OCI-LY7 (cell line): Measurements from ENCODE around the gene PARL. TPM values are rescaled to one million over a fixed set of nuclear protein-coding genes. Genes with fewer than 3 reads are reported as not detected.
A peak's percentile ranks its signal among the peaks of the same experiment; 100 is the strongest.

ENCODE experiments used
- BruUV-seq: library from RNA; stranded (reverse); fragments of 400-500 nt; replicated peaks from 2 replicates; lab custom pipeline; 2021; lab: Mats Ljungman, UMichigan
- CTCF ChIA-PET: fragments of 300-600 bp; sonication (Branson Sonifier 250); formaldehyde crosslinking; loops from one replicate; lab custom pipeline; 2022; ENCODE audit warnings: antibody characterized with exemption; ENCODE audit not compliant: unreplicated experiment; lab: Charles Lee
- POLR2A ChIA-PET: fragments of 300-600 bp; sonication (Branson Sonifier 250); formaldehyde crosslinking; loops from one replicate; lab custom pipeline; 2022; ENCODE audit warnings: antibody characterized with exemption; lab: Charles Lee
- DNase-seq: peaks from one replicate; pipeline ENCODE4 v3.0.0-alpha.2; 2015; ENCODE audit warnings: low spot score
- H2AFZ ChIP-seq: fragments of 200-600 bp; sonication (generic), shearing (Covaris generic); 2 replicates; pipeline ENCODE4 v1.6.1; 2014; ENCODE audit warnings: mild to moderate bottlenecking, antibody characterized with exemption, low read length, moderate library complexity
- H3K27ac ChIP-seq: fragments of 200-600 bp; sonication (generic); 2 replicates; pipeline ENCODE4 v1.5.1; 2014; ENCODE audit warnings: mixed run types, low read depth, mild to moderate bottlenecking, moderate library complexity, low read length, inconsistent platforms; ENCODE audit not compliant: poor library complexity, severe bottlenecking
- H3K36me3 ChIP-seq: fragments of 200-600 bp; sonication (generic); 2 replicates; pipeline ENCODE4 v1.6.1; 2014; ENCODE audit warnings: mild to moderate bottlenecking, antibody characterized with exemption, low read length, moderate library complexity, mixed read lengths; ENCODE audit not compliant: insufficient read depth
- H3K4me1 ChIP-seq: fragments of 200-600 bp; sonication (generic); 2 replicates; pipeline ENCODE4 v1.5.1; 2014; ENCODE audit warnings: mild to moderate bottlenecking, low read length; ENCODE audit not compliant: insufficient read depth, poor library complexity, severe bottlenecking
- H3K4me2 ChIP-seq: fragments of 200-600 bp; sonication (generic); 2 replicates; pipeline ENCODE4 v1.6.1; 2014; ENCODE audit warnings: mild to moderate bottlenecking, low read length
- H3K4me3 ChIP-seq: fragments of 200-600 bp; sonication (generic); 2 replicates; pipeline ENCODE4 v1.5.1; 2014; ENCODE audit warnings: mild to moderate bottlenecking, low read depth, low read length; ENCODE audit not compliant: poor library complexity, severe bottlenecking
- H3K79me2 ChIP-seq: fragments of 200-600 bp; sonication (generic); 2 replicates; pipeline ENCODE4 v1.6.1; 2016; ENCODE audit warnings: low read depth, mild to moderate bottlenecking, low read length, moderate library complexity, mixed read lengths; ENCODE audit not compliant: insufficient read depth
- H3K9me2 ChIP-seq: fragments of 200-600 bp; sonication (generic); 2 replicates; pipeline ENCODE4 v1.6.1; 2016; ENCODE audit warnings: mild to moderate bottlenecking, low read length, mixed read lengths; ENCODE audit not compliant: insufficient read depth
- H3K9me3 ChIP-seq: fragments of 200-600 bp; sonication (generic); 2 replicates; pipeline ENCODE4 v1.6.1; 2014; ENCODE audit warnings: mild to moderate bottlenecking, mixed run types, low read length, mixed read lengths
- H4K20me1 ChIP-seq: fragments of 200-600 bp; sonication (generic); 2 replicates; pipeline ENCODE4 v1.6.1; 2014; ENCODE audit warnings: mild to moderate bottlenecking, antibody characterized with exemption, low read length, moderate library complexity, mixed read lengths; ENCODE audit not compliant: insufficient read depth
- CTCF ChIP-seq: fragments of 200-600 bp; sonication (generic); conservative IDR thresholded peaks from 2 replicates; pipeline ENCODE4 v1.5.1; 2014; ENCODE audit warnings: mild to moderate bottlenecking, antibody characterized with exemption, low read length, moderate library complexity, mixed read lengths
- EZH2phosphoT487 ChIP-seq: fragments of 200-600 bp; sonication (generic); IDR thresholded peaks from 2 replicates; pipeline ENCODE4 v1.6.1; 2018; ENCODE audit warnings: low read depth, borderline replicate concordance, mild to moderate bottlenecking, mixed run types, antibody characterized with exemption, low read length, moderate library complexity, mixed read lengths
- intact Hi-C: fragments of 100-400 bp; cut with micrococcal nuclease; formaldehyde crosslinking; loops from one replicate; pipeline ENCODE4 v1.10.0; 2022; ENCODE audit not compliant: unreplicated experiment
- total RNA-seq, 2 experiments: library from RNA; depleted of rRNA in 1 of 2; stranded (reverse); fragments of >200 nt in 1 of 2; shearing (Covaris generic) in 1 of 2; gene quantifications; 2 replicates each; pipeline ENCODE4 v1.2.3, GENCODE V29; 2014 to 2022

Gene PARL
- total RNA-seq, 2 experiments from 2014 or later, result 43.5 to 69.3 TPM

DNA sequence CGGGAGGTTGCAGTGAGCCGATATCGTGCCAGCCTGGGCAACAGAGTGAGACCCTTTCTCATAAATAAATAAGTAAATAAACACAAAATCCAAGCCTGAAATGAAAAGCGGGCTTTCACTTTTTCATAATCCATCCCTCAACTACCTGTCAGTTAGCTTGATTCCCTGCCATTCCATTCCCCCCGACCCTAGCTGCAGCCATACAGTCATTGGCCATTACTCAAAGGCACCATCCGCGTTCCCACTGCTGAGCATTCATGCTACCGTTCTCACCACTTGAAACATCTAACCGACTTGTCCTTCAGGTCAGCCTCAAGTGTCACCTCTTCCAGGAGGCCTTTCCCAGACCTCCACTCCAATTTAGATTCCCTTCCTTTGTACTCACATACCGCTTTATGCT lies 1.1 kb upstream of the PARL start:
- Histone ChIP-seq H3K4me3 (no peak overlapping the region), H3K4me1 (peaks cover 19% of the 10 kb centered on the region), H3K9me3 (no peaks in the 10 kb centered on the region), H3K9me2 (no peaks in the 10 kb centered on the region), H3K4me2 (no peak overlapping the region), H3K79me2 (peaks cover 35% of the 10 kb centered on the region), H4K20me1 (no peaks in the 10 kb centered on the region), H2AFZ (no peak overlapping the region), H3K27ac (no peak overlapping the region), H3K36me3 (peaks cover 5% of the 10 kb centered on the region; the same call in 1 of the 2 replicates)
- no peak for DNase-seq
- no TSS peak for BruUV-seq
- no peak for TF ChIP-seq CTCF
- no peak for TF ChIP-seq EZH2phosphoT487
- CTCF ChIA-PET, result interaction anchor here (1.1 kb wide), 1 partner anchor 10 kb away, joined by 3 read pairs; no protein-coding TSS in a partner anchor
- intact Hi-C loops, result loop anchor here (10.0 kb wide), 2 partner anchors 331 to 761 kb away; partner anchors contain the start of gene KLHL6
- POLR2A ChIA-PET, result interaction anchor here (2.1 kb wide), 1 partner anchor 10 kb away, joined by 14 read pairs; no protein-coding TSS in a partner anchor

DNA sequence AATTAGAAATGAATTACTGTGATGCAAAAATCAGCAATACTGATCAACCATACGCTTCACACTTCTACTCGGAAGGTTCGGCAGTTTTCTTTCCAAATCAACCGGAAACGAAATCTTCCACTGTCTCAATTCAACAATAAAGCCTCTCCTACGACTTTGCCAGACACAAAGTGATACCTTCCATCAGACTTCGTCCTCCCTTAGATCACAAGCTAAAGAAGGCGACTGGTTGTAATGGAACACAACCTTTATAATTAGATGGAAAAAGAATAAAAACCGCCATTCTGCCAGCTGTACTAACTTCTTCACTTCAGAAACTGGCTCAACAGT lies 618 bp downstream of the PARL start:
- POLR2A ChIA-PET, result interaction anchor here (0.6 to 2.1 kb wide), 13 partner anchors 9 to 416 kb away, joined by 3 to 14 read pairs (median 3); no protein-coding TSS in a partner anchor
- peak overlapping the region; percentile 85 for H2AFZ ChIP-seq

More for the DNA sequence above, 618 bp downstream of the PARL start:
- BruUV-seq, result no TSS peak
- peak; percentile 30 for DNase-seq
- Histone ChIP-seq H3K36me3 (peaks cover 17% of the 10 kb centered on the region; the same call in 1 of the 2 replicates), H3K4me1 (peaks cover 19% of the 10 kb centered on the region), H4K20me1 (0 out of 2 replicates have a peak, but pooled peaks cover 3% of the 10 kb centered on the region), H3K4me2 (peak overlapping the region; percentile 96), H3K9me3 (no peaks in the 10 kb centered on the region), H3K9me2 (no peaks in the 10 kb centered on the region), H3K4me3 (peak overlapping the region; percentile 76), H3K79me2 (peaks cover 43% of the 10 kb centered on the region), H3K27ac (peak overlapping the region; percentile 47)
- CTCF ChIA-PET, result interaction anchor here (0.9 to 1.4 kb wide), 5 partner anchors 9 to 416 kb away, joined by 3 to 4 read pairs (median 4); no protein-coding TSS in a partner anchor
- TF ChIP-seq EZH2phosphoT487 (no peak), CTCF (no peak)
- intact Hi-C loops, result loop anchor here (1.0 to 10.0 kb wide), 4 partner anchors 59 to 759 kb away; partner anchors contain the start of genes KLHL6 and MAP6D1
